ENCODE data around the gene CYLD.

GRCh38 chr16:50830698-50831097 is 88.8 kb downstream of the CYLD start:
- TF ChIP-seq CTCF (conservative IDR thresholded peaks at IDR 0.05; ENCODE audit: low read depth, low read length) (no peak), MAZ (IDR thresholded peaks at IDR 0.05; ENCODE audit: borderline replicate concordance, low read depth, low read length) (no peak), RFX5 (IDR thresholded peaks at IDR 0.05; ENCODE audit: low read depth, low read length) (no peak), POLR2A (IDR thresholded peaks at IDR 0.05; ENCODE audit: low read depth, low read length) (no peak)

Data from IMR-90 (cell line).